Measurements from ENCODE around the gene ELAVL4. TPM values are rescaled to one million over a fixed set of nuclear protein-coding genes. Genes with fewer than 3 reads are reported as not detected.

ELAVL4 gene
- total RNA-seq, 1 experiment from 2014 or later: not detected

DNA sequence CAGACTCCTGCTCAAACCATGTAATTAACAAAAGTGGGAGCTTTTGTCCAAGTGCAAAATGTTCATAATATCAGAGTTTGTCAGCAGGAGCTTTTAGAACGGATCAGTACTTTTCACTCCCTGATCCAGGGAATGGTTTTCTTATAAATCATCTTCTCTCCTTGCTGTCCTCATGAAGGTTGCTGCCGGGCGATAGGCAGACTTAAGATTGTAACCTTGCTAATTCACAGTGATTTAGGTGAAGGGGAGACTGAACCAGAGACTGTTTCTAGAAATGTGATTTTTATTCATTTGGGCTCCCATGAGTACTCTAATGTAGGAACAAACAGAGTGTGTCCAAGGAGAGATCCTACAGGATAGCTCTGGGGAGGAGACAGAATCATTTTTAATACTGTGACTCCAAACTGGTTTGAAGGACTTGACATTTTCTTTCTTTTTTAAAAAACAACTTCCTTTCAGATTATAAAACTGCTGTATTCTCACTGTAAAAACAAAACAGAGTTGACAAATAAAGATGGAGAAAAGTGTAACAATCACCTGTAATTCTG, 23.7 kb downstream of the ELAVL4 start:
- no TSS peak for BruUV-seq (replicated peaks)

More for the DNA sequence above, 23.7 kb downstream of the ELAVL4 start:
- TF ChIP-seq SIN3A (IDR thresholded peaks at IDR 0.05; ENCODE audit: low read depth) (no peak), JUND (IDR thresholded peaks at IDR 0.05) (no peak), SP1 (IDR thresholded peaks at IDR 0.05; ENCODE audit: low read depth) (no peak), ZNF274 (IDR thresholded peaks at IDR 0.05; ENCODE audit: low read depth, low read length) (no peak), ELF1 (IDR thresholded peaks at IDR 0.05; ENCODE audit: borderline replicate concordance, low read depth) (no peak), CEBPB (IDR thresholded peaks at IDR 0.05; ENCODE audit: low read depth) (no peak), EGR1 (IDR thresholded peaks at IDR 0.05; ENCODE audit: low read depth) (no peak), CBX3 (IDR thresholded peaks at IDR 0.05; ENCODE audit: low read depth) (no peak), EZH2 (IDR thresholded peaks at IDR 0.05) (no peak)
- TF ChIP-seq, protein P1, sequence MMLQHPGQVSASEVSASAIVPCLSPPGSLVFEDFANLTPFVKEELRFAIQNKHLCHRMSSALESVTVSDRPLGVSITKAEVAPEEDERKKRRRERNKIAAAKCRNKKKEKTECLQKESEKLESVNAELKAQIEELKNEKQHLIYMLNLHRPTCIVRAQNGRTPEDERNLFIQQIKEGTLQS (IDR thresholded peaks at IDR 0.05): no peak
- TF ChIP-seq, protein P2, sequence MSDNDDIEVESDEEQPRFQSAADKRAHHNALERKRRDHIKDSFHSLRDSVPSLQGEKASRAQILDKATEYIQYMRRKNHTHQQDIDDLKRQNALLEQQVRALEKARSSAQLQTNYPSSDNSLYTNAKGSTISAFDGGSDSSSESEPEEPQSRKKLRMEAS (IDR thresholded peaks at IDR 0.05): no peak
- TF ChIP-seq, protein P3, sequence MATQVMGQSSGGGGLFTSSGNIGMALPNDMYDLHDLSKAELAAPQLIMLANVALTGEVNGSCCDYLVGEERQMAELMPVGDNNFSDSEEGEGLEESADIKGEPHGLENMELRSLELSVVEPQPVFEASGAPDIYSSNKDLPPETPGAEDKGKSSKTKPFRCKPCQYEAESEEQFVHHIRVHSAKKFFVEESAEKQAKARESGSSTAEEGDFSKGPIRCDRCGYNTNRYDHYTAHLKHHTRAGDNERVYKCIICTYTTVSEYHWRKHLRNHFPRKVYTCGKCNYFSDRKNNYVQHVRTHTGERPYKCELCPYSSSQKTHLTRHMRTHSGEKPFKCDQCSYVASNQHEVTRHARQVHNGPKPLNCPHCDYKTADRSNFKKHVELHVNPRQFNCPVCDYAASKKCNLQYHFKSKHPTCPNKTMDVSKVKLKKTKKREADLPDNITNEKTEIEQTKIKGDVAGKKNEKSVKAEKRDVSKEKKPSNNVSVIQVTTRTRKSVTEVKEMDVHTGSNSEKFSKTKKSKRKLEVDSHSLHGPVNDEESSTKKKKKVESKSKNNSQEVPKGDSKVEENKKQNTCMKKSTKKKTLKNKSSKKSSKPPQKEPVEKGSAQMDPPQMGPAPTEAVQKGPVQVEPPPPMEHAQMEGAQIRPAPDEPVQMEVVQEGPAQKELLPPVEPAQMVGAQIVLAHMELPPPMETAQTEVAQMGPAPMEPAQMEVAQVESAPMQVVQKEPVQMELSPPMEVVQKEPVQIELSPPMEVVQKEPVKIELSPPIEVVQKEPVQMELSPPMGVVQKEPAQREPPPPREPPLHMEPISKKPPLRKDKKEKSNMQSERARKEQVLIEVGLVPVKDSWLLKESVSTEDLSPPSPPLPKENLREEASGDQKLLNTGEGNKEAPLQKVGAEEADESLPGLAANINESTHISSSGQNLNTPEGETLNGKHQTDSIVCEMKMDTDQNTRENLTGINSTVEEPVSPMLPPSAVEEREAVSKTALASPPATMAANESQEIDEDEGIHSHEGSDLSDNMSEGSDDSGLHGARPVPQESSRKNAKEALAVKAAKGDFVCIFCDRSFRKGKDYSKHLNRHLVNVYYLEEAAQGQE (IDR thresholded peaks at IDR 0.05; ENCODE audit: low read depth): no peak
- TF ChIP-seq, protein P4, sequence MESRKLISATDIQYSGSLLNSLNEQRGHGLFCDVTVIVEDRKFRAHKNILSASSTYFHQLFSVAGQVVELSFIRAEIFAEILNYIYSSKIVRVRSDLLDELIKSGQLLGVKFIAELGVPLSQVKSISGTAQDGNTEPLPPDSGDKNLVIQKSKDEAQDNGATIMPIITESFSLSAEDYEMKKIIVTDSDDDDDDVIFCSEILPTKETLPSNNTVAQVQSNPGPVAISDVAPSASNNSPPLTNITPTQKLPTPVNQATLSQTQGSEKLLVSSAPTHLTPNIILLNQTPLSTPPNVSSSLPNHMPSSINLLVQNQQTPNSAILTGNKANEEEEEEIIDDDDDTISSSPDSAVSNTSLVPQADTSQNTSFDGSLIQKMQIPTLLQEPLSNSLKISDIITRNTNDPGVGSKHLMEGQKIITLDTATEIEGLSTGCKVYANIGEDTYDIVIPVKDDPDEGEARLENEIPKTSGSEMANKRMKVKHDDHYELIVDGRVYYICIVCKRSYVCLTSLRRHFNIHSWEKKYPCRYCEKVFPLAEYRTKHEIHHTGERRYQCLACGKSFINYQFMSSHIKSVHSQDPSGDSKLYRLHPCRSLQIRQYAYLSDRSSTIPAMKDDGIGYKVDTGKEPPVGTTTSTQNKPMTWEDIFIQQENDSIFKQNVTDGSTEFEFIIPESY (IDR thresholded peaks at IDR 0.05; ENCODE audit: extremely low read depth, insufficient replicate concordance, low read length): no peak
- ChIA-PET CTCF (no interaction called here), POLR2A (interaction anchor here (0.6 kb wide), 1 partner anchor 1202 kb away, joined by 4 read pairs; no protein-coding TSS in a partner anchor), RAD21 (ENCODE audit: low non-redundant PET in 1 of 2, low total read pairs in 2 of 2, uncharacterized antibody in 2 of 2, unreplicated experiment in 2 of 2) (no interaction called here)
- Histone ChIP-seq H3K79me2 (ENCODE audit: insufficient read depth, low read length) (no peaks in the 10 kb centered on the region), H3K27ac (ENCODE audit: low read depth, low read length) (no peak overlapping the region), H4K20me1 (ENCODE audit: insufficient read depth) (no peaks in the 10 kb centered on the region), H3K27me3 (ENCODE audit: insufficient read depth, low read length) (peaks cover 31% of the 10 kb centered on the region), H3K9me3 (ENCODE audit: control insufficient read depth in 1 of 2, insufficient read depth in 1 of 2, low read depth in 1 of 2, low read length in 2 of 2) (no peaks in the 10 kb centered on the region), H3K4me1 (ENCODE audit: control insufficient read depth in 1 of 2, insufficient read depth in 2 of 2, low read length in 2 of 2) (no peaks in the 10 kb centered on the region), H3K4me2 (ENCODE audit: low read length) (no peak overlapping the region), H3K9me2 (ENCODE audit: insufficient read depth) (no peaks in the 10 kb centered on the region), H3K4me3 (replicated peaks in 1 of 2; ENCODE audit: low read depth in 1 of 2, low read length in 2 of 2) (no peak overlapping the region), H3K36me3 (ENCODE audit: control insufficient read depth in 1 of 2, insufficient read depth in 2 of 2, low read length in 2 of 2) (no peaks in the 10 kb centered on the region), H3K9ac (ENCODE audit: low read length) (no peak overlapping the region), H2AFZ (ENCODE audit: low read depth, low read length, poor library complexity, severe bottlenecking) (no peak overlapping the region)
- DNase-seq (ENCODE audit: low read depth, low spot score) (no peak), ATAC-seq (no peak)
- intact Hi-C loops (cut with micrococcal nuclease): no loop called here

Data from HCT116 (cell line).